HepG2 (cell line): ENCODE data around the gene RETN. TPM values are rescaled to one million over a fixed set of nuclear protein-coding genes. Genes with fewer than 3 reads are reported as not detected.

Source experiments
- BORCS8-MEF2B ChIP-seq: sonication (generic); formaldehyde crosslinking; IDR thresholded peaks from 2 replicates; pipeline ENCODE4 v1.8.0; 2022; ENCODE audit warnings: mild to moderate bottlenecking, missing genetic modification reagents
- HOXD1 ChIP-seq: sonication (generic); formaldehyde crosslinking; IDR thresholded peaks from 2 replicates; pipeline ENCODE4 v1.5.0; 2020; ENCODE audit warnings: missing genetic modification reagents
- KDM2A ChIP-seq: sonication (generic); formaldehyde crosslinking; IDR thresholded peaks from 2 replicates; pipeline ENCODE4 v1.4.0; 2020; ENCODE audit warnings: low read depth, missing genetic modification reagents, borderline replicate concordance
- MLLT10 ChIP-seq: sonication (generic); formaldehyde crosslinking; IDR thresholded peaks from 2 replicates; pipeline ENCODE4 v1.4.0; 2020; ENCODE audit warnings: missing genetic modification reagents
- PCBP2 ChIP-seq: fragments of 200-400 bp; formaldehyde crosslinking; optimal IDR thresholded peaks from 2 replicates; pipeline ENCODE3; 2018; ENCODE audit warnings: low read length, low read depth; ENCODE audit not compliant: poor library complexity, severe bottlenecking
- POGZ ChIP-seq: sonication (generic); formaldehyde crosslinking; IDR thresholded peaks from 2 replicates; pipeline ENCODE4 v1.4.0; 2020; ENCODE audit warnings: mild to moderate bottlenecking, missing genetic modification reagents
- PRPF4 ChIP-seq: fragments of 200-400 bp; formaldehyde crosslinking; IDR thresholded peaks from 2 replicates; pipeline ENCODE4 v1.6.1; 2016; ENCODE audit warnings: low read length, low read depth; ENCODE audit not compliant: poor library complexity, severe bottlenecking
- SALL1 ChIP-seq: sonication (generic); formaldehyde crosslinking; IDR thresholded peaks from 2 replicates; pipeline ENCODE4 v1.8.0; 2022; ENCODE audit warnings: mild to moderate bottlenecking, missing genetic modification reagents
- ZFX ChIP-seq: sonication (generic); formaldehyde crosslinking; IDR thresholded peaks from 2 replicates; pipeline ENCODE4 v1.4.0; 2020; ENCODE audit warnings: mild to moderate bottlenecking, low read depth, missing genetic modification reagents, moderate library complexity
- ZNF121 ChIP-seq: sonication (generic); formaldehyde crosslinking; IDR thresholded peaks from 2 replicates; pipeline ENCODE4 v1.5.0; 2020; ENCODE audit warnings: mild to moderate bottlenecking, missing genetic modification reagents
- ZNF124 ChIP-seq: sonication (generic); formaldehyde crosslinking; IDR thresholded peaks from 2 replicates; pipeline ENCODE4 v1.4.0; 2020; ENCODE audit warnings: missing genetic modification reagents
- ZNF263 ChIP-seq: sonication (generic); formaldehyde crosslinking; IDR thresholded peaks from 2 replicates; pipeline ENCODE4 v1.4.0; 2020; ENCODE audit warnings: missing genetic modification reagents
- ZNF383 ChIP-seq: sonication (generic); formaldehyde crosslinking; IDR thresholded peaks from 2 replicates; pipeline ENCODE4 v1.4.0; 2020; ENCODE audit warnings: missing genetic modification reagents, mild to moderate bottlenecking, borderline replicate concordance
- ZNF605 ChIP-seq: sonication (generic); formaldehyde crosslinking; IDR thresholded peaks from 2 replicates; pipeline ENCODE4 v1.8.0; 2022; ENCODE audit warnings: mild to moderate bottlenecking, missing genetic modification reagents
- polyA plus RNA-seq, 8 experiments: library from polyadenylated mRNA; depleted of rRNA in 3 of 8; stranded (reverse) in 7 of 8; unstranded in 1 of 8; fragments of >200 nt; fragmentation: Illumina TruSeq in 4 of 8; extraction: Trizol in 4 of 8; gene quantifications; 2 replicates each; pipeline versions ENCODE4 v1.2.1 to v1.2.3, GENCODE V29; 2011 to 2016; ENCODE audit warnings: low read depth in 4 of 8, missing spikeins in 1 of 8, mixed read lengths in 1 of 8; ENCODE audit not compliant: insufficient read depth in 1 of 8
- total RNA-seq, 5 experiments: library from RNA; depleted of rRNA; stranded (reverse); fragments of >200 nt; fragmentation: Illumina TruSeq; extraction: Trizol; gene quantifications; 2 replicates each; pipeline ENCODE4 v1.2.3, GENCODE V29; 2016; ENCODE audit warnings: low read depth in 1 of 5
- TF ChIP-seq, protein P1 (sequence below): sonication (generic); formaldehyde crosslinking; IDR thresholded peaks from 2 replicates; pipeline ENCODE4 v1.4.0; 2020; ENCODE audit warnings: missing genetic modification reagents, borderline replicate concordance

RETN gene
- total and polyA plus RNA-seq, 2 of the 13 experiments (the other 11 are each of a cell fraction or from before 2014, with no cell fraction given): not detected

- TF ChIP-seq HOXD1 (no peak), KDM2A (no peak), BORCS8-MEF2B (CRISPR knock-in tag) (no peak), ZFX (CRISPR knock-in tag) (no peak), MLLT10 (CRISPR knock-in tag) (no peak), PCBP2 (no peak), ZNF124 (CRISPR knock-in tag) (no peak), PRPF4 (peak; percentile 79), POGZ (CRISPR knock-in tag) (no peak), ZNF121 (CRISPR knock-in tag) (no peak), SALL1 (CRISPR knock-in tag) (0 out of 2 replicates have a peak, but pooled peaks have one; percentile 11), ZNF263 (CRISPR knock-in tag) (peak; percentile 29; the same call in 1 of the 2 replicates), ZNF383 (no peak), ZNF605 (peak; percentile 38; the same call in 1 of the 2 replicates)
- TF ChIP-seq, protein P1, sequence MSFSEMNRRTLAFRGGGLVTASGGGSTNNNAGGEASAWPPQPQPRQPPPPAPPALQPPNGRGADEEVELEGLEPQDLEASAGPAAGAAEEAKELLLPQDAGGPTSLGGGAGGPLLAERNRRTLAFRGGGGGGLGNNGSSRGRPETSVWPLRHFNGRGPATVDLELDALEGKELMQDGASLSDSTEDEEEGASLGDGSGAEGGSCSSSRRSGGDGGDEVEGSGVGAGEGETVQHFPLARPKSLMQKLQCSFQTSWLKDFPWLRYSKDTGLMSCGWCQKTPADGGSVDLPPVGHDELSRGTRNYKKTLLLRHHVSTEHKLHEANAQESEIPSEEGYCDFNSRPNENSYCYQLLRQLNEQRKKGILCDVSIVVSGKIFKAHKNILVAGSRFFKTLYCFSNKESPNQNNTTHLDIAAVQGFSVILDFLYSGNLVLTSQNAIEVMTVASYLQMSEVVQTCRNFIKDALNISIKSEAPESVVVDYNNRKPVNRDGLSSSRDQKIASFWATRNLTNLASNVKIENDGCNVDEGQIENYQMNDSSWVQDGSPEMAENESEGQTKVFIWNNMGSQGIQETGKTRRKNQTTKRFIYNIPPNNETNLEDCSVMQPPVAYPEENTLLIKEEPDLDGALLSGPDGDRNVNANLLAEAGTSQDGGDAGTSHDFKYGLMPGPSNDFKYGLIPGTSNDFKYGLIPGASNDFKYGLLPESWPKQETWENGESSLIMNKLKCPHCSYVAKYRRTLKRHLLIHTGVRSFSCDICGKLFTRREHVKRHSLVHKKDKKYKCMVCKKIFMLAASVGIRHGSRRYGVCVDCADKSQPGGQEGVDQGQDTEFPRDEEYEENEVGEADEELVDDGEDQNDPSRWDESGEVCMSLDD (CRISPR knock-in tag): no peak
Observed at GRCh38 chr19:7681340-7682174, 12.7 kb downstream of the RETN start (continued).
